Left lung (tissue), 10 donors: ENCODE results near the gene KSR2. TPM values are rescaled to one million over a fixed set of nuclear protein-coding genes. Genes with fewer than 3 reads are reported as not detected.

Experiments
- ATAC-seq: fragments of 200-7000 bp; cut with Tn5 transposase; one replicate; pipeline ENCODE4 v1.9.1; 2020; ENCODE audit warnings: moderate library complexity
- DNase-seq, 4 donors: peaks; one replicate each; pipeline ENCODE4 v3.0.0-alpha.2; 2013 to 2020
- H3K27ac ChIP-seq, 2 donors: fragments of 200-600 bp; sonication (generic) in 1 of 2; one replicate each; pipeline versions ENCODE4 v1.5.0 to v1.8.0; 2020 to 2021
- H3K27me3 ChIP-seq, 2 donors: fragments of 200-600 bp; sonication (generic) in 1 of 2; one replicate each; pipeline versions ENCODE4 v1.5.0 to v1.8.0; 2020 to 2021
- H3K36me3 ChIP-seq, 2 donors: fragments of 200-600 bp; sonication (generic) in 1 of 2; one replicate each; pipeline versions ENCODE4 v1.5.0 to v1.8.0; 2020 to 2021
- H3K4me1 ChIP-seq, 2 donors: fragments of 200-600 bp; one replicate each; pipeline ENCODE4 v1.8.0; 2021
- H3K4me3 ChIP-seq, 2 donors: fragments of 200-600 bp; sonication (generic) in 1 of 2; one replicate each; pipeline versions ENCODE4 v1.5.0 to v1.8.0; 2020 to 2021; ENCODE audit warnings: mild to moderate bottlenecking in 1 of 2
- H3K9me3 ChIP-seq, 2 donors: fragments of 200-600 bp; sonication (generic) in 1 of 2; one replicate each; pipeline versions ENCODE4 v1.5.0 to v1.8.0; 2020 to 2021
- CTCF ChIP-seq, 2 donors: fragments of 200-600 bp; sonication (generic) in 1 of 2; IDR thresholded peaks; one replicate each; pipeline versions ENCODE4 v1.5.0 to v1.8.0; 2021; ENCODE audit warnings: antibody characterized with exemption in 2 of 2
- intact Hi-C, 2 donors: fragments of 100-400 bp; cut with DNase I; formaldehyde crosslinking; loops; one replicate each; pipeline versions ENCODE4 v1.11.2 to v1.14.2; 2022
- polyA plus RNA-seq, 6 donors: library from polyadenylated mRNA; unstranded; fragments of 120-200 nt; gene quantifications; one replicate each; pipeline ENCODE4 v1.2.1, GENCODE V29; 2013; ENCODE audit not compliant: insufficient read length in 6 of 6
- total RNA-seq, 2 donors: library from RNA; stranded (reverse); fragmentation: NEBNext Ultra II Directional; extraction: Animal tissue kit (Norgen Biotek cat#: 25700); gene quantifications; one replicate each; pipeline ENCODE4 v1.2.1, GENCODE V29; 2021
- donor health status: DM: no; HTN: yes; CAD: no.
- donor health status: DM: no; HTN: no; CAD: no.

Gene KSR2
- total and polyA plus RNA-seq, 8 donors: 0.28 to 1.4 (median 0.41) TPM

GRCh38 chr12:117963836-117964235 lies 5.0 kb downstream of the KSR2 start:
- ATAC-seq: no peak
- no peaks in the 10 kb centered on the region for H3K36me3 ChIP-seq
- no peaks in the 10 kb centered on the region for H3K9me3 ChIP-seq
- H3K27me3 ChIP-seq: peaks cover 0 to 41% of the 10 kb centered on the region in 2 donors
- no peak for TF ChIP-seq CTCF (IDR thresholded peaks at IDR 0.05)
- no peaks in the 10 kb centered on the region for H3K4me1 ChIP-seq
- no peak for DNase-seq
- no peak overlapping the region for H3K27ac ChIP-seq
- intact Hi-C loops: no loop called here
- H3K4me3 ChIP-seq: no peak overlapping the region

DNA sequence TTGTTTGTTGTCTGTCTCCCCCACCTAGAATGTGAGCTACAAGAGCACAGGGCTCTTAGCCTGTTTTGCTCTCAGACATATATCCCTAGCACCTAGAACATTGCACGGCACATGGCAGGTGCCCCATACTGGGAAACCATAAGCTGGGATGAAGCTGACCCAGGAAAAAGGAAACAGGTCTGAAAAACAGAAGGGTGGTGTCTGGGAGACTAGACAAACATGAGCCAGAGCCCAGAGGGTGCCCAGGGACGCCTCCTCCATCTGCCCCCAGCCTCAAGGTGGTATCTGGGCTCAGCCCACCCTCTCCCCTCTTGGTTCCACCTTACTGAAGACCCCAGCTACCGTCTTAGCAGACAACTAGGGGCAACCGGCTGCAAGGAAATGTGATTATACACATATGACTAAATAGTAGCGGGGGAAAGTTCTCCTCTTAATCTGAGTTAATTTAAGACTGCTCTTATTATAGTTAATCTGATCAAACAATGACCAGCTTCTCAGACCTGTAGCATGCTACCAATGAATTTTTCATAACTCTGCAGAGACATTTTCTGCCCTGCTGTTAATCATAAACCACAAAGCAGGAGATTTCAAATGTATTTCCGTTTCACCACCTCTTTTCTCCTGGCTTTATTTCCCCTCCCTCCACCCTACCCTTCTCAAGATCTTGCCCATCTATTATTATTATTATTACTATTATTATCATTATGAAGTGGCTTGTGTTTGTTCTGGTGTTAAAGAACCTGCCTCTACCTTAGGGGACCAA lies 31.9 kb downstream of the KSR2 start:
- Histone ChIP-seq H3K4me3 (no peak overlapping the region), H3K27ac (no peak overlapping the region), H3K36me3 (no peaks in the 10 kb centered on the region), H3K9me3 (no peaks in the 10 kb centered on the region), H3K4me1 (no peaks in the 10 kb centered on the region), H3K27me3 (no peaks in the 10 kb centered on the region)
- DNase-seq (no peak), ATAC-seq (no peak)
- intact Hi-C loops: no loop called here
- no peak for TF ChIP-seq CTCF (IDR thresholded peaks at IDR 0.05)

DNA sequence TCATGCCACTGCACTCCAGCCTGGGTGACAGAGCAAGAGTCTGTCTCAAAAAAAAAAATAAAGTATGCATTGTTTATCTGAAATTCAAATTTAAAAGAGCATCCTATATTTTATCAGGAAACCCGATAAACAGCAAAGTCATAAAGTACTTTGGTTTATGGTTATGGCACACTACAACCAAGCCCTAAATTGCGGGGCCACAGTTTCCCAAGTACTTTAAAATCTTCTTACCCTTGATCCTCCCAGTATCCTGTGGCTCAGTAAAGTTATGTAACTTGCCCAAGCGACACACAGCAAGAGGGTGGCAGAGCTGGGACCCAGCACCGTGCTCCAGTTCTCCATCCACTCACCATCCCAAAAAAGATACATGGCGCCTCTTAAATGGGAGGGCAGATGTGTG lies 35.2 kb downstream of the KSR2 start:
- H3K27me3 ChIP-seq: no peaks in the 10 kb centered on the region
- H3K27ac ChIP-seq: no peak overlapping the region
- no peak for ATAC-seq
- TF ChIP-seq CTCF (IDR thresholded peaks at IDR 0.05): no peak
- no peak overlapping the region for H3K4me3 ChIP-seq
- peaks cover 0 to 2% of the 10 kb centered on the region in 2 donors for H3K9me3 ChIP-seq
- DNase-seq: no peak
- no peaks in the 10 kb centered on the region for H3K4me1 ChIP-seq
- intact Hi-C loops: no loop called here
- no peaks in the 10 kb centered on the region for H3K36me3 ChIP-seq

GRCh38 chr12:117926391-117926899 lies 42.3 kb downstream of the KSR2 start:
- ATAC-seq (no peak), DNase-seq (no peak)
- intact Hi-C loops: no loop called here
- Histone ChIP-seq H3K4me3 (no peak overlapping the region), H3K4me1 (no peaks in the 10 kb centered on the region), H3K36me3 (no peaks in the 10 kb centered on the region), H3K27ac (no peak overlapping the region), H3K27me3 (no peaks in the 10 kb centered on the region), H3K9me3 (peaks cover 0 to 2% of the 10 kb centered on the region in 2 donors)
- no peak for TF ChIP-seq CTCF (IDR thresholded peaks at IDR 0.05)

- ATAC-seq (no peak), DNase-seq (no peak)
- intact Hi-C loops: no loop called here
- Histone ChIP-seq H3K36me3 (no peaks in the 10 kb centered on the region), H3K27ac (no peak overlapping the region), H3K27me3 (no peaks in the 10 kb centered on the region), H3K9me3 (no peaks in the 10 kb centered on the region), H3K4me3 (no peak overlapping the region), H3K4me1 (no peaks in the 10 kb centered on the region)
- no peak for TF ChIP-seq CTCF (IDR thresholded peaks at IDR 0.05)
Observed at GRCh38 chr12:117921929-117922777, 46.6 kb downstream of the KSR2 start.
